HG03354 (cell line): ENCODE results near the gene ZBTB8B.
"Not testable (repeated sequence)": the region's sequence is repeated elsewhere in the genome, so short reads cannot be mapped to it uniquely, and the experiment has no call there.

Source experiments
- ATAC-seq: cut with Tn5 transposase; IDR thresholded peaks from one replicate; pipeline ENCODE4 v1.9.1; 2021; ENCODE audit warnings: mild to moderate bottlenecking; ENCODE audit not compliant: unreplicated experiment, poor library complexity, severe bottlenecking

Gene ZBTB8B

DNA sequence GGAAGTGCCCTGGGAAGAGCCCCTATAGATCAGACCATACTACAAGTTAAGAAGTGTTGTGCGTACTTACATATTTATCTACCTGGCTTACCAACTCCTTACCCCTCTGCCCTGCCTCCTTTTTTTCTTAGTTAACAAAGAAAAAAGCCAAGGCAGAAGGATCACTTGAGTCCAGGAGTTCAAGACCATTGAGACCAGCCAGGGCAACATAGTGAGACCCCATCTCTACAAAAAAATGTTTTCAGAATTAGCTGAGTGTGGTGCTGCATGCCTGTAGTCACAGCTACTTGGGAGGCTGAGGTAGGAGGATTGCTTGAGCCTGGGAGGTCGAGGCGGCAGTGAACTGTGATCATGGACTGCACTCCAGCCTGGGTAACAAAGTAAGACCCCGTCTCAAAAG lies 1.9 kb downstream of the ZBTB8B start:
- no peak for ATAC-seq

DNA sequence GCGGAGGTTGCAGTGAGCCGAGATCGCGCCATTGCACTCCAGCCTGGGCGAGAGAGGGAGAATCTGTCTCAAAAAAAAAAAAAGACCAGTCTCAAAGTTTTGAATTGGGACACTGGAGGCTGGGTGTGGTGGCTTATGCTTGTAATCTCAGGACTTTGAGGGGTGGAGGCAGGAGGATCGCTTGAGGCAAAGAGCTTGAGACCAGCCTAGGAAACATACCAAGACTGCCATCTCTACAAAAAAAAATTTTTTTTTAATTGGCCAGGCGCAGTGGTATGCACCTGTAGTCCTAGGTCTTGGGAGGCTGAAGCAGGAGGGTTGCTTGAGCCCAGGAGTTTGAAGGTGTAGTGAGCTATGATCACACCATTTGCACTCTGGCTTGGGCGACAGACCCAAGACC lies 3.9 kb downstream of the ZBTB8B start:
- no peak for ATAC-seq

DNA sequence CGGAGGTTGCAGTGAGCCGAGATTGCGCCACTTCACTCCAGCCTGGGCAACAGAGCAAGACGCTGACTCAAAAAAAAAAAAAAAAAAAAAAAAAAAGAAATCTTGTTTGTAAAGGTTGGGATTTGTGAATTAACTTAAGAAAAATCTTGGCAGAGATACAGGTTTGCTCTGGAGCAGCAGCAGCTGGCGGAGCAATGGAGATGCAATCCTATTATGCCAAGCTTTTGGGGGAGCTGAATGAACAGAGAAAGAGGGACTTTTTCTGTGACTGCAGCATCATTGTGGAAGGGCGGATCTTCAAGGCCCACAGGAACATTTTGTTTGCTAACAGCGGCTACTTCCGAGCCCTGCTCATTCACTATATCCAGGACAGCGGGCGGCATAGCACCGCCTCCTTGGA lies 5.6 kb downstream of the ZBTB8B start:
- no peak for ATAC-seq

GRCh38 chr1:32470991-32471694 lies 6.3 kb downstream of the ZBTB8B start:
- no peak for ATAC-seq

DNA sequence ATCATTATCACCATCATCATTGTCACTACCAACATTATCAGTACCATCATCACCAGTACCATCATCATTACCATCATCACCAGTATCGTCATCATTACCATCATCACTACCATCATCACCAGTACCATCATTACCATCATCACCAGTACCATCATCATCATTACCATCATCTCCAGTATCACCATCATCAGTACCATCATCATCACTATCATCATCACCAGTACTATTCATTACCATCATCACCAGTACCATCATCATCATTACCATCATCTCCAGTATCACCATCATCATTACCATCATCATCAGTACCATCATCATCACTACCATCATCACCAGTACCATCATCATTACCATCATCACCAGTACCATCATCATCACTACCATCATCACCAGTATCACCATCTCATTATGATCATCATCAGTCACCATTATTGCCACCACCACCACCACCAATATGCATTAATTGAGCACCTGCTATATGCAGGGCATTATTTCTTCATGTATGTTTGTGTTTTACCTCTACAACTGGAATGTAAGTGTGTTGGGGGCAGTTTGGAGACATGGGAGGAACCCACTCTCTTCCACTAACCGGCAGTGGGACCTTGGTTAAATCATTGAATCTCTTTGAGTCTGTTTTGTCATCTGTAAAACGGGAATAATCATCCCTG lies 7.0 kb downstream of the ZBTB8B start:
- ATAC-seq: no peak

DNA sequence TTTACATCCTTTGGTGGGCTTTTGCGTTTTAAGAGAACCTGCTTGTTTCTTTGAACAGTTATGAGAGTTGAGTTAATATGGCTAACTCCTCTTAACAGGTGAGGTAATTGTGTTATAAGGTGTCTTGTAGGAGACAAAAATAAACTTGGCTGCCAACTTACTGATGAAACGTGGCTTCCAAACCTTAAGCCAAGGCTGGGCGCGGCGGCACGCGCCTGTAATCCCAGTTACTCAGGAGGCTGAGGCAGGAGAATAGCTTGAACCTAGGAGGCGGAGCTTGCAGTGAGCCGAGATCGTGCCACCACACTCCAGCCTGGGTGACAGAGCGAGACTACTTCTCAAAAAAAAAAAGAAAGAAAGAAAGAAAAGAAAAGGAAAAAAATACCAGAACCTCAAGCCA lies 8.1 kb downstream of the ZBTB8B start:
- not testable (repeated sequence) for ATAC-seq

DNA sequence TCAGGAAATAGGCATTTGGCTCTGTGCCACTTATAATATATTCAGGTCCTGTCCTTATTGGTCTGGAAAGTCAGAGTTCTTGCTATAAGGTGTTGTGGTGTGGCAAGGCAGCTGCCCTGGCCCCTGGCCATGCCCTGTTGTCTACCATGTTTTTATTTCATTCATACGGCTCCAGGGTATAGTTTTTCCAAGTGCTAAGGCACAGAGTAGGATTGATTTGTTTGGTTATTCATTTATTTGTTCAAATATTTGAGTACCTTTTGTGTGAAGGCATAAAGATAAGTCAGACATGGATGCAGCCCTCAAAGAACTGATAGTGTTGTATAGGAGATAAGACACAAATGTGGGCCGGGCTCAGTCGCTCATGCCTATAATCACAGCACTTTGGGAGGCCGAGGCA lies 10.1 kb downstream of the ZBTB8B start:
- no peak for ATAC-seq

DNA sequence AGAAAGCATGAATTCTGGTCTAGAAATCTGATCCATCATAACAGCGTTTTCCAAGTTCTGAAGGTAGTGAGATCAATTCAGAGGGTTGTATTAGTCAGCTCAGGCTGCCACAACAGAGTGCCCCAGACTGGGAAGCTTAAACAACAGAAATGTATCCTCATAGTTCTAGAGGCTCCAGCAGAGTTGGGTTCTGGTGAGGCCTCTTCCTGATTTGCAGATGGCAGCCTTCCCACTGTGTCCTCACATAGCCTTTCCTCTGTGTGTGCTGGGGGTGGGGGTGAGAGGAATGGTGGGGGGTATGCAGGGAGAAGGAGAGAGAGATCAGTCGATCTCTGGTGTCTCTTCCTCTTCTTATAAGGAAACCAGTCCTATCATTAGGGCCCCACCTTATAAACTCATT lies 15.1 kb downstream of the ZBTB8B start:
- no peak for ATAC-seq

DNA sequence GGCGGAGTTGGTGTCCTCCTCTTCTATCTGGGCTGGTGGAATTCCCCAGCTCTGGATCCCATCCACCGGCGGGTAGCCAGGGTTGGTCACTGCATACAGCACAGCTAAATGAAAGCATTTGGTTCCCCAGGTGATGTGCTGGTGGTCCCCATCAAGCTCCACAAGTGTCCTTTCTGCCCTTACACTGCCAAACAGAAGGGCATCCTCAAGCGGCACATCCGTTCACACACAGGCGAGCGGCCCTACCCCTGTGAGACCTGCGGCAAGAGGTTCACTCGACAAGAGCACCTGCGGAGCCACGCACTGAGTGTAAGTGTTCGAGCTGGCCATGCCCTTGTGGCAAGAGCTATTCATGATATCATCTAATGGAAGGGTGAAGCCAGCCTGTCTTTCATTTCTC lies 15.9 kb downstream of the ZBTB8B start:
- ATAC-seq: no peak

DNA sequence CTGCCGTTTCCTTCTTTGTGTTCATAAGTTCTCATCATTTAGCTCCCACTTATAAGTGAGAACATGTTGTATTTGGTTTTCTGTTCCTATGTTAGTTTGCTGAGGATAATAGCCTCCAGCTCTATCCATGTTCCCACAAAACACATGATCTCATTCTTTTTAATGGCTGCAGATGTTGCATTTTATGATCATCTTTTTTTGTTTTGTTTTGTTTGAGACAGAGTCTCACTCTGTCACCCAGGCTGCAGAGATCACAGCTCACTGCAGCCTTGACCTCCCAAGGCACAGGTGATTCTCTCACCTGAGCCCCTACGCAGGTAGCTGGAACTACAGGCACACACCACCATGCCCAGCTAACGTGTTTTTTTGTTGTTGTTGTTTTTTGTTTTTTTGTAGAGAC lies 16.9 kb downstream of the ZBTB8B start:
- ATAC-seq: not testable (repeated sequence)

- ATAC-seq: no peak
Measured at GRCh38 chr1:32485554-32486255, 20.8 kb downstream of the ZBTB8B start.

- ATAC-seq: no peak
Measured at GRCh38 chr1:32486463-32487113, 21.7 kb downstream of the ZBTB8B start.

- ATAC-seq: no peak
Measured at GRCh38 chr1:32487182-32487581, 22.3 kb downstream of the ZBTB8B start.

- ATAC-seq: no peak
Measured at GRCh38 chr1:32489774-32490454, 25.0 kb downstream of the ZBTB8B start.

- ATAC-seq: no peak
Measured at GRCh38 chr1:32491386-32491785, 26.5 kb downstream of the ZBTB8B start.

GRCh38 chr1:32494196-32494595 lies 29.3 kb downstream of the ZBTB8B start:
- no peak for ATAC-seq

- ATAC-seq: no peak
Measured at GRCh38 chr1:32494711-32495337, 30.0 kb downstream of the ZBTB8B start.

GRCh38 chr1:32496127-32496526 lies 31.3 kb downstream of the ZBTB8B start:
- ATAC-seq: no peak

GRCh38 chr1:32498751-32499150 lies 33.9 kb downstream of the ZBTB8B start:
- no peak for ATAC-seq
